Tongue (tissue), 2 donors: Measurements from ENCODE around the gene TMEM39B. TPM values are rescaled to one million over a fixed set of nuclear protein-coding genes. Genes with fewer than 3 reads are reported as not detected.
A peak's percentile ranks its signal among the peaks of the same experiment; 100 is the strongest.
"Not testable (repeated sequence)": the region's sequence is repeated elsewhere in the genome, so short reads cannot be mapped to it uniquely, and the experiment has no call there.

ENCODE experiments used
- DNase-seq: peaks from one replicate; pipeline ENCODE4 v3.0.0-alpha.2; 2015
- total RNA-seq: library from RNA; depleted of rRNA; stranded (reverse); fragments of >200 nt; gene quantifications from one replicate; pipeline ENCODE4 v1.2.3, GENCODE V29; 2014

TMEM39B gene
- total RNA-seq, 1 donor from 2014 or later, result 3.4 TPM

- not testable (repeated sequence) for DNase-seq
Measured at GRCh38 chr1:32113436-32113835, 40.7 kb downstream of the TMEM39B start.

- DNase-seq, result no peak
Measured at GRCh38 chr1:32114420-32114819, 41.7 kb downstream of the TMEM39B start.

- no peak for DNase-seq
Measured at GRCh38 chr1:32115496-32115895, 42.8 kb downstream of the TMEM39B start.

- no peak for DNase-seq
Measured at GRCh38 chr1:32116531-32116930, 43.8 kb downstream of the TMEM39B start.

- no peak for DNase-seq
Measured at GRCh38 chr1:32122151-32122550, 49.4 kb downstream of the TMEM39B start.

- DNase-seq, result not testable (repeated sequence)
Measured at GRCh38 chr1:32123361-32123760, 50.6 kb downstream of the TMEM39B start.

- DNase-seq, result no peak
Measured at GRCh38 chr1:32125313-32125712, 52.6 kb downstream of the TMEM39B start.

GRCh38 chr1:32126770-32127169 lies 54.0 kb downstream of the TMEM39B start:
- DNase-seq, result no peak

- no peak for DNase-seq
Measured at GRCh38 chr1:32127409-32128198, 54.9 kb downstream of the TMEM39B start.

- DNase-seq, result no peak
Measured at GRCh38 chr1:32128479-32128878, 55.7 kb downstream of the TMEM39B start.

- DNase-seq, result no peak
Measured at GRCh38 chr1:32128964-32129363, 56.2 kb downstream of the TMEM39B start.

- DNase-seq, result not testable (repeated sequence)
Measured at GRCh38 chr1:32133950-32134280, 61.2 kb downstream of the TMEM39B start.

- DNase-seq, result no peak
Measured at GRCh38 chr1:32137111-32137510, 64.4 kb downstream of the TMEM39B start.

GRCh38 chr1:32138965-32139364 lies 66.2 kb downstream of the TMEM39B start:
- no peak for DNase-seq

- peak; percentile 95 for DNase-seq
Measured at GRCh38 chr1:32142446-32143301, 69.9 kb downstream of the TMEM39B start.

- not testable (repeated sequence) for DNase-seq
Measured at GRCh38 chr1:32143302-32143695, 70.6 kb downstream of the TMEM39B start.

- DNase-seq, result no peak
Measured at GRCh38 chr1:32144033-32144432, 71.3 kb downstream of the TMEM39B start.

- not testable (repeated sequence) for DNase-seq
Measured at GRCh38 chr1:32147799-32148198, 75.1 kb downstream of the TMEM39B start.

GRCh38 chr1:32150847-32151246 lies 78.1 kb downstream of the TMEM39B start:
- DNase-seq, result peak; percentile 12

- DNase-seq, result peak; percentile 94
Measured at GRCh38 chr1:32151319-32151787, 78.6 kb downstream of the TMEM39B start.
